Tibial nerve (tissue), 4 donors: Measurements from ENCODE around the gene GNAQ.

ENCODE experiments used
- EP300 ChIP-seq, 2 donors: sonication (generic); formaldehyde crosslinking; IDR thresholded peaks; one replicate each; pipeline ENCODE4 v1.6.1; 2017; ENCODE audit warnings: antibody characterized with exemption in 2 of 2, mild to moderate bottlenecking in 1 of 2
- POLR2A ChIP-seq, 2 donors: fragments of 450-650 bp; IDR thresholded peaks; one replicate each; pipeline ENCODE4 v1.6.1; 2017; ENCODE audit warnings: antibody characterized with exemption in 2 of 2, mild to moderate bottlenecking in 2 of 2, moderate library complexity in 2 of 2
- TF ChIP-seq, protein P1 (sequence below), 5 experiments: fragments of 200-600 bp in 3 of 5; fragments of 450-650 bp in 2 of 5; sonication (generic) in 3 of 5; IDR thresholded peaks; one replicate each; pipeline ENCODE4 v1.5.1; 2016 to 2019; ENCODE audit warnings: antibody characterized with exemption in 5 of 5, mild to moderate bottlenecking in 3 of 5, moderate library complexity in 2 of 5

DNA sequence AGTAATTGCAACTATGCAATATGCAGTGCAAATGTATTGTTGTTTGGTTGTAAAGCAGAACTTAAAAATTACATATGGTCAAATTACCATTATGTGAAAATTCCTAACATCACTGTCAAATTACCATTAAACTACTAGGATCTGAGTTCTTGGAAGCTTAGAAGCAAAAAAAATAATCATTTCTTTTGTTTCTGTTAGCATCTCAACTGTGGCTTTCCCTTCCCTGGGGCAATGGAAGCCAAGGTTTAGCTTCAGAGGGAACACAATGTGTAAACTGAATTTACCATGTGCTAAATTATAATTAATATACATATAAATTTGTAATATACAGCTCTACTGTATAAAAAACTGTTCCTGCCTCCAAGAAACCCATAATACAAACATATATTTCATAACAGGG is 159.4 kb downstream of the GNAQ start:
- TF ChIP-seq POLR2A (IDR thresholded peaks at IDR 0.05) (no peak), EP300 (IDR thresholded peaks at IDR 0.05) (no peak)
- TF ChIP-seq, protein P1, sequence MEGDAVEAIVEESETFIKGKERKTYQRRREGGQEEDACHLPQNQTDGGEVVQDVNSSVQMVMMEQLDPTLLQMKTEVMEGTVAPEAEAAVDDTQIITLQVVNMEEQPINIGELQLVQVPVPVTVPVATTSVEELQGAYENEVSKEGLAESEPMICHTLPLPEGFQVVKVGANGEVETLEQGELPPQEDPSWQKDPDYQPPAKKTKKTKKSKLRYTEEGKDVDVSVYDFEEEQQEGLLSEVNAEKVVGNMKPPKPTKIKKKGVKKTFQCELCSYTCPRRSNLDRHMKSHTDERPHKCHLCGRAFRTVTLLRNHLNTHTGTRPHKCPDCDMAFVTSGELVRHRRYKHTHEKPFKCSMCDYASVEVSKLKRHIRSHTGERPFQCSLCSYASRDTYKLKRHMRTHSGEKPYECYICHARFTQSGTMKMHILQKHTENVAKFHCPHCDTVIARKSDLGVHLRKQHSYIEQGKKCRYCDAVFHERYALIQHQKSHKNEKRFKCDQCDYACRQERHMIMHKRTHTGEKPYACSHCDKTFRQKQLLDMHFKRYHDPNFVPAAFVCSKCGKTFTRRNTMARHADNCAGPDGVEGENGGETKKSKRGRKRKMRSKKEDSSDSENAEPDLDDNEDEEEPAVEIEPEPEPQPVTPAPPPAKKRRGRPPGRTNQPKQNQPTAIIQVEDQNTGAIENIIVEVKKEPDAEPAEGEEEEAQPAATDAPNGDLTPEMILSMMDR (IDR thresholded peaks at IDR 0.05), result no peak
